Measurements from ENCODE around the gene TPRG1L. TPM values are rescaled to one million over a fixed set of nuclear protein-coding genes. Genes with fewer than 3 reads are reported as not detected.
A peak's percentile ranks its signal among the peaks of the same experiment; 100 is the strongest.

TPRG1L gene
- total and polyA plus RNA-seq, 8 donors: 16.4 to 33.3 (median 21.8) TPM

DNA sequence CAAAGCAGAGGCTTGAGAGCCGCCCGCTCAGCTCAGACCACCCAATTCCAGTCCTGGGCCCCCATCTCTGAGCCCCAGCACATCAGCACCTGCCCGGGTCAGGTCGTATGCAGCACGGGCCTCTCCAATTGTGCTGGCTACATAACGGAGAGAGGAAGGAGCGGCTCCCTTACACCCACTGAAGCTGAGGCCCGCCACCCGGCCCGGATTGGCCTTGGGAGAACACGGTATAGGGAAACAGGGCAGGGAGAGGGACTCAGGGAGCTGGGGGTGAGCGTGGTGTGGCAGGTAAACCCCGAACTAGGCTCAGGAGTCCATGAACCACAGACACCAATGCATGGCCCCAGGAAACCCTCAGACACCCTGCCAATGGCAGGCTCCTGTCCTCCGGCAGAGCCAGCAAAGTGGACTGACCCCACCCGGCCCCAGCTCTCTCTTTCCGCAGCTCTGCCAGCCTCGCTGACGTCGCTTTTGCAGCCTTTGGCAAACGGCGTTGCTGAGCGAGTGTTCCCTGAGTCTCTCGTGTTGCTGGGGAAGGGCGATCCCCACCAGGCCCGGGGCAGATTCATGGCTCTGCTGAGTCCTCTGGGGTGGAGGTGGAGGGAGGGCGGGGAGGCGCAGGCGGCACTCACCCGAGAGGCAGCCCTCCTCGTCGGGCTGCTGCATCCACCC lies 30.0 kb upstream of the TPRG1L start:
- no peak for FAIRE-seq
- Histone ChIP-seq H3K4me3 (no peak overlapping the region), H3K36me3 (no peaks in the 10 kb centered on the region), H3K9me3 (no peaks in the 10 kb centered on the region), H3K4me1 (no peaks in the 10 kb centered on the region), H3K27me3 (no peaks in the 10 kb centered on the region), H3K27ac (no peak overlapping the region)
- DNase-seq: no peak
- no peak for ATAC-seq
- TF ChIP-seq, protein P1, sequence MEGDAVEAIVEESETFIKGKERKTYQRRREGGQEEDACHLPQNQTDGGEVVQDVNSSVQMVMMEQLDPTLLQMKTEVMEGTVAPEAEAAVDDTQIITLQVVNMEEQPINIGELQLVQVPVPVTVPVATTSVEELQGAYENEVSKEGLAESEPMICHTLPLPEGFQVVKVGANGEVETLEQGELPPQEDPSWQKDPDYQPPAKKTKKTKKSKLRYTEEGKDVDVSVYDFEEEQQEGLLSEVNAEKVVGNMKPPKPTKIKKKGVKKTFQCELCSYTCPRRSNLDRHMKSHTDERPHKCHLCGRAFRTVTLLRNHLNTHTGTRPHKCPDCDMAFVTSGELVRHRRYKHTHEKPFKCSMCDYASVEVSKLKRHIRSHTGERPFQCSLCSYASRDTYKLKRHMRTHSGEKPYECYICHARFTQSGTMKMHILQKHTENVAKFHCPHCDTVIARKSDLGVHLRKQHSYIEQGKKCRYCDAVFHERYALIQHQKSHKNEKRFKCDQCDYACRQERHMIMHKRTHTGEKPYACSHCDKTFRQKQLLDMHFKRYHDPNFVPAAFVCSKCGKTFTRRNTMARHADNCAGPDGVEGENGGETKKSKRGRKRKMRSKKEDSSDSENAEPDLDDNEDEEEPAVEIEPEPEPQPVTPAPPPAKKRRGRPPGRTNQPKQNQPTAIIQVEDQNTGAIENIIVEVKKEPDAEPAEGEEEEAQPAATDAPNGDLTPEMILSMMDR (IDR thresholded peaks at IDR 0.05): no peak
- intact Hi-C loops (cut with DNase I): no loop called here
- 59 to 74% methylated on average over 31 of the region's 31 CpGs for WGBS, 2 donors

DNA sequence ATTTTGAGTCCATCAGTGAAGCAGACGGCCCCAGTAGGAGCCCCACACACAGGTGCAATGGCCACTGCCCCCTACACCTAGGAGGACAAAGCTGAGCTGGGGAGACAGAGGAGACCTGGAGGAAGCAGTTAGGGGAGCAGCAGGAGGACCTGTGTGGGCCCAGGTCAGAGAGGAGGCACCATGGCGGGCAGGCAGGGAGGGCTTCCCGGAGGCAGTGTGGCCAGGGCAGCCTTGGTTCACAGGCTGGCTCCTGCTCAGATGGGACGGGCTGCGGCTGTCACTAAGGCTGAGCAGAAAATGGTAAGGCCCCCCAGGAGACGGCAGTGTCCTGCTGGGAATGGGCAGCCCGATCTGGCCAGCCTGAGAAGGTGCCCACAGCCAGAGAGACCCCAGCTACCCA lies 28.9 kb upstream of the TPRG1L start:
- H3K4me3 ChIP-seq: no peak overlapping the region
- H3K27ac ChIP-seq: no peak overlapping the region
- no peaks in the 10 kb centered on the region for H3K27me3 ChIP-seq
- TF ChIP-seq, protein P1 (IDR thresholded peaks at IDR 0.05): no peak
- FAIRE-seq: no peak
- no peak for ATAC-seq
- intact Hi-C loops (cut with DNase I): no loop called here
- no peaks in the 10 kb centered on the region for H3K36me3 ChIP-seq
- H3K9me3 ChIP-seq: no peaks in the 10 kb centered on the region
- no peak for DNase-seq
- H3K4me1 ChIP-seq: no peaks in the 10 kb centered on the region
- 65 to 78% methylated on average over 7 of the region's 7 CpGs for WGBS, 2 donors

DNA sequence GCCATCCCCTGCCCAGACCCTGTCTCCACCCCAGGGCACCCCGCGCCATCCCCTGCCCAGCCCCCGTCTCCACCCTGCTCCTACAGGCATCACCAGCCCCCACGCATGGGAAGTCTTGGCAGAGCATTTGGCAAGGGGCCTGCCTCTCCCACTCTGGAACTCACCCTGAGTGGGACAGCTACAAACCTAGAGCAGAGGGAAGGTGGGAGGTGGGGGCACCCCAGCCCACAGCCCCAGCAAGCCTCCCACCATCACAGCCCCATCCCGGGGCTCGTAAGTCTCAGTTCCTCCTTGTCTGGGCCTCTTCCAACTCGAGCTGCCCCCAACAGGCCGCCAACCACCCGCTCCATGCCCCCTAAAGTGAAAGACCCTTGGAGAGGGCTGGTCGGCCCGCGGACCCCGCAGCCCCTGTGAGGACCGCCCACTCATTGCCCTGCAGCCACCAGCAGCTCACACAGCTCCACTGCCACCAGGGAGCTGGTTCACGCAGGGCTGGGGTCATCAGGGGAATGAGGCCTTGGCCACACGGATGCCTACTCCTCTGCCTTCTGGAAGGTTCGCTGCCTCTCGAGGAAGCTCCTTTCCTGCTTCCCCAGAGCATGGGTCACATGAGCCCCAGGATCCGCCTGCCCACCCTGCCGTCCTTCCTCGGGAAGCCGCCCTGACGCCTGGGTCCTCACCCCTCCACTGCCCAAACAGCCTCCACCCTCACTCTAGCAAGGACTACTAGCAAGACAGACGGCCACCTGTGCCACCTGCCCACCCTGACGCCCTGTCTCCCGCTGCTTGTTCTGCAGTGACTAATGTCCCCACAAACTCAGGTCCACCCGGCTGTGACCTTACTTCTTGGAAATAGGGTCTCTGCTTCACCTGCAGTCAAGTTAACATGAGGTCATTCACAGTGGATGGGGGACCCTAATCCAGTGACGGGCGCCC lies 27.9 kb upstream of the TPRG1L start:
- no peak overlapping the region for H3K4me3 ChIP-seq
- H3K9me3 ChIP-seq: no peaks in the 10 kb centered on the region
- 64 to 78% methylated on average over 29 of the region's 29 CpGs for WGBS, 2 donors
- ATAC-seq: no peak
- H3K36me3 ChIP-seq: no peaks in the 10 kb centered on the region
- H3K27ac ChIP-seq: no peak overlapping the region
- TF ChIP-seq, protein P1 (IDR thresholded peaks at IDR 0.05): no peak
- H3K4me1 ChIP-seq: no peaks in the 10 kb centered on the region
- DNase-seq: no peak
- intact Hi-C loops (cut with DNase I): no loop called here
- no peaks in the 10 kb centered on the region for H3K27me3 ChIP-seq
- no peak for FAIRE-seq

DNA sequence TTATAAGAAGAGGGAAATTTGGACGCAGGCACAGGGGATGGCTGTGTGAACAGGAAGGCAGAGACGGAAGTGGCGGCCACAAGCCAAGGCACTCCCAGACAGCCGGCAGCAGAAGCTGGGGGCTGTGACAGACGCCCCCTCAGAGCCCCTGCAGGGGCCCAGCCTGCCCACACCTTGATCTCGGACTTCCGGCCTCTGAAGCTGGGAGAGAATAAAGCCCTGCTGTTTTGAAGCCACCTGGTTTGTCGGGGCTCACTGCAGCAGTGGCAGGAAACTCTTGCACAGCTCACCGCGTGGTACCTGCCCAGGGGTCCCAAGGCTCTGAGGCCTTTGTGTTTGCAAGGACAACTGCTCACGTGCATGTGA lies 27.2 kb upstream of the TPRG1L start:
- Histone ChIP-seq H3K36me3 (no peaks in the 10 kb centered on the region), H3K27me3 (no peaks in the 10 kb centered on the region), H3K27ac (no peak overlapping the region), H3K4me3 (no peak overlapping the region), H3K4me1 (no peaks in the 10 kb centered on the region), H3K9me3 (no peaks in the 10 kb centered on the region)
- ATAC-seq: peak in 1 of 4 donors; percentile 23
- no peak for DNase-seq
- no peak for FAIRE-seq
- intact Hi-C loops (cut with DNase I): no loop called here
- 48 to 64% methylated on average over 11 of the region's 11 CpGs for WGBS, 2 donors
- TF ChIP-seq, protein P1 (IDR thresholded peaks at IDR 0.05): no peak
